ENCODE data around the gene EML6.

GRCh38 chr2:54945391-54946219, 222.1 kb downstream of the EML6 start:
- TF ChIP-seq EP300 (IDR thresholded peaks at IDR 0.05; ENCODE audit: borderline replicate concordance in 1 of 2, low read depth in 2 of 2, low read length in 2 of 2) (no peak), YY1 (IDR thresholded peaks at IDR 0.05; ENCODE audit: low read depth, low read length) (no peak), E2F6 (IDR thresholded peaks at IDR 0.05) (no peak), CTCF (IDR thresholded peaks at IDR 0.05; ENCODE audit: control extremely low read depth in 1 of 3, insufficient read depth in 1 of 3, low read depth in 1 of 3, low read length in 3 of 3) (no peak), POLR2AphosphoS5 (IDR thresholded peaks at IDR 0.05; ENCODE audit: low read depth, low read length) (no peak), EZH2 (IDR thresholded peaks at IDR 0.05; ENCODE audit: low read depth, low read length, severe bottlenecking) (no peak), SRF (IDR thresholded peaks at IDR 0.05; ENCODE audit: low read depth, low read length) (no peak)
